ENCODE data around the gene IMPDH1.

IMPDH1 gene

DNA sequence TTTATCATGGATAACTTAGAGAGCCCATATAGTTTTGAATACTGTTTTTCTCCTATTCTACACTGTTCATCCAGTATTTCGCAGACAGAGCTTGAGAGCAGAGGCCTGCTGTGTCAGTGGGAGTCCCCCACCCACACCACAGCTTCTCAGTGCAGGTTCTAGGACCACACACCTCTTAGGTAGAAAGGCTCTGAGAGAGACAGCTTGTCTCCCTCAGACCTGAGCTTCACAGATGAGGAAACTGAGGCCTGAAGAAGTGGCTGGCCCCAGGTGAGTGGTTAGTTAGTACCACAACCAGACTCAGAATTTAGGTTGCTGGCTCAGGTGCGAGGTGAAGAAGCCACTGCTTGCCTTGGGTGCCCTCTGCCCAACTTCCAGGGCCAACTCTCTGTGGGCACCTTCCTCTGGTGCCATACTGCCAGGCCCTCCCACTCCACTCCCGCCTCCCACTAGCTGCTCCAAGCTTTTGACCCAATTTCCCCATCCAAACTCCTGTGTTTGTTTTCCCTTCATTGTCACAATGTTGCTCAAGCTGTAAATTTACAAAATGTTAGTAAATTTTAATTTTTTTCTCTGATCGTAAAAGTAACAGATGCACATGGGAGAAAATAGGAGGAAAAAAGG lies 38.3 kb upstream of the IMPDH1 start:
- ChIA-PET CTCF (interaction anchor here (1.2 to 10.9 kb wide), 6 partner anchors 9 to 435 kb away, joined by 3 to 99 read pairs (median 5); no protein-coding TSS in a partner anchor), POLR2A (interaction anchor here (0.6 kb wide), 1 partner anchor 32 kb away, joined by 5 read pairs; no protein-coding TSS in a partner anchor)
- TF ChIP-seq CTCF (IDR thresholded peaks at IDR 0.05; ENCODE audit: control extremely low read depth, extremely low read depth, low read depth, missing control alignments): no peak
- DNase-seq (ENCODE audit: extremely low spot score): no peak

GRCh38 chr7:128446306-128446705 lies 36.5 kb upstream of the IMPDH1 start:
- no peak for TF ChIP-seq CTCF (IDR thresholded peaks at IDR 0.05; ENCODE audit: control extremely low read depth, extremely low read depth, low read depth, missing control alignments)
- CTCF ChIA-PET: interaction anchor here (4.2 to 10.9 kb wide), 2 partner anchors 15 to 17 kb away, joined by 88 to 99 read pairs; no protein-coding TSS in a partner anchor
- no peak for DNase-seq (ENCODE audit: extremely low spot score)
- POLR2A ChIA-PET: no interaction called here

DNA sequence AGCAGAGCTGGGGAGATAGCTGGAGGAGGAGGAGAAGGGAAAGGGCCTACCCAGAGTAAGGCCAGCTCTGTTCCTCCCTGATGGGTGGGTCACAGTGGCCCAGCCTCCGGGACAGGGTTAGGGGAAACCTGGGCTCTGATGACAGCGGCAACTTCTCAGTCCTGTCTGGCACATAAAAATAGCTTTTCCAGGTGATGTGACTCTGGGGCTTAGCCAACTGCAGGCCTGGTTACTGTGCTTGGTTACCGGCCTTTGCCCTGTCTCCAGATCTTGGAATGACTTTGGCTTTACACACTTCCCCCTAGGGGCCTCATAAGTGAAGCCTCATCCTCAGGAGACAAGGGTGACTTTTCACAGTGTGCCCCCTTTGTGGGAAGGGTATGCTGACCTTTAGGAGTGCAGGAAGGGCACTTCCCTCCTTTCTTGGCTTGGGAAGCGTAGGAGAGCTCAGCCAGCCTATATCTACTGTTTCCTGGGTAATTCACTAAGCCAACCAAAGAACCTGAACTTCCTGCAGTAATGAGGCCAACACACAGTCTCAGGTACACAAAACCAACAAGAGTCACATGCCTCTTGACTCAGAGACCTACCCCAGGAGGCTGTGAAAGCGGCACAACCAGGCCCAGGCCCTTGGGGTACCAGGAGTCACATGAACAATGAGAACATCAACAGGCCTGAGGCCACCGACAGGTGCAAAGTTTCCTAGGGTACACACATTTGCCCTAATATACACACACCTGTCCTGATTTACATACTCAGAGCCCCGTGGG lies 34.2 kb upstream of the IMPDH1 start:
- POLR2A ChIA-PET: interaction anchor here (0.6 kb wide), 1 partner anchor 97 kb away, joined by 3 read pairs; no protein-coding TSS in a partner anchor
- DNase-seq (ENCODE audit: extremely low spot score): no peak
- TF ChIP-seq CTCF (IDR thresholded peaks at IDR 0.05; ENCODE audit: control extremely low read depth, extremely low read depth, low read depth, missing control alignments): no peak
- CTCF ChIA-PET: interaction anchor here (0.9 to 10.9 kb wide), 9 partner anchors 9 to 648 kb away, joined by 3 to 99 read pairs (median 4); no protein-coding TSS in a partner anchor

- CTCF ChIA-PET: interaction anchor here (0.9 to 10.9 kb wide), 5 partner anchors 9 to 24 kb away, joined by 3 to 99 read pairs (median 5); no protein-coding TSS in a partner anchor
Observed at GRCh38 chr7:128442356-128442755, 32.6 kb upstream of the IMPDH1 start.

DNA sequence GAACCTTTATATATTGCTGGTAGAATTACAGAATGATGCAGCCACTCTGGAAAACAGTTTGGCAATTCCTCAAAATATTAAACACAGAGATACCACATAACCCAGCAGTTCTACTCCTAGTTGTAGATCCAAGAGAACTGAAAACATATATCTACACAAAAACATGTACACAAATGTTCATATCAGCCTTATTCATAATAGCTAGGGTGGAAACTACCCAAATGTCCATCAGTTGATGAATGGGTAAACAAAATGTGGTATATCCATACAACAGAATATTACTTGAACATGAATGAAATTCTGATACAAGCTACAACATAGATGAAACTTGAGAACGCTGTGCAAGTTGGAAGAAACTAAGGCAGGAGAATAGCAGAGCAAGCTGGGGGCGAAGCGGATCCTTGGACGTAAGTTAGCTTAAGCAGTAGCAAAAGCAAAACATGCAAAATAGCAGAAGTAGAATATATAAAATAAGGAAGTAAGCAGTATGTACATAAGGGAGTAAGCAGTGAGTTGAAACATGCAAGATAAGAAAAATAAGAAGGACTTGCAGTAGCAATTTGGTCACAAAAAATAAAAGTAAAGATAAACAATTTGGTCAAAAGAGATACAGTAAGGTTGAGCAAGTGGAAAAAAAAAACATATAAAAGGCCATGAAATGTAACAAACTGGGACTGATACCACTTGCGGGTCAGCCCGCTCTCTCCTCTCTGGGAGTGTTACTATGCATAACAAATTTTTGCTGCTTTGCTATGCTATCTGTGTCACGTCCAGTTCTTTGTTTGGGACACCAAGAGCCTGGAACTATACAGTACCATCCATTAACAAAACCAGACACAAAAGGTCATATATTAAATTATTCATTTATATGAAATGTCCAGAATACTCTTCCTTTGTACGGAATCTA lies 27.9 kb upstream of the IMPDH1 start:
- peak; percentile 43 for DNase-seq (ENCODE audit: extremely low spot score)
- CTCF ChIA-PET: interaction anchor here (1.5 to 42.8 kb wide), 6 partner anchors 10 to 39 kb away, joined by 4 to 963 read pairs (median 16); partner anchors contain the start of genes HILPDA and IMPDH1
- no peak for TF ChIP-seq CTCF (IDR thresholded peaks at IDR 0.05; ENCODE audit: control extremely low read depth, extremely low read depth, low read depth, missing control alignments)
- POLR2A ChIA-PET: no interaction called here

More at GRCh38 chr7:128442356-128442755, 32.6 kb upstream of the IMPDH1 start:
- POLR2A ChIA-PET: no interaction called here
- DNase-seq (ENCODE audit: extremely low spot score): no peak
- no peak for TF ChIP-seq CTCF (IDR thresholded peaks at IDR 0.05; ENCODE audit: control extremely low read depth, extremely low read depth, low read depth, missing control alignments)

DNA sequence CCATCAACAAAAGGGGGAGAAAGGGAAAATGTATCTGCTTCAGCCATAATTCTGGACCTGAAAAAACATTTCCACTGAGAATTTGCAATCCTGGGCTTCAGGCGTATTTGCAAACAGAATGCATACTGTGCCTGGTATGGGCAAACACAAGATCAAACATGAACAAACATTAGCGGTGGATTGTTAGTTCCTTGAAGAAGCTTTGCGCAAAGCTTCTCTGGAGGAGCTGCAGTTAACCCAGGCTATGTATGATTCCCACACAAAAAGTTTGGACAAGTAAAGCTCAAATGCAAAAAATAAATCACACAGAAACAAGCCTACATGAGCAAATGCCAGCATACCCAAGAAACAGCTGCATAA lies 25.5 kb upstream of the IMPDH1 start:
- no peak for TF ChIP-seq CTCF (IDR thresholded peaks at IDR 0.05; ENCODE audit: control extremely low read depth, extremely low read depth, low read depth, missing control alignments)
- CTCF ChIA-PET: interaction anchor here (0.7 to 42.8 kb wide), 6 partner anchors 8 to 637 kb away, joined by 3 to 963 read pairs (median 44); partner anchors contain the start of genes HILPDA and IMPDH1
- POLR2A ChIA-PET: no interaction called here
- DNase-seq (ENCODE audit: extremely low spot score): no peak
